Measurements from ENCODE around the gene KAZN.

KAZN gene

DNA sequence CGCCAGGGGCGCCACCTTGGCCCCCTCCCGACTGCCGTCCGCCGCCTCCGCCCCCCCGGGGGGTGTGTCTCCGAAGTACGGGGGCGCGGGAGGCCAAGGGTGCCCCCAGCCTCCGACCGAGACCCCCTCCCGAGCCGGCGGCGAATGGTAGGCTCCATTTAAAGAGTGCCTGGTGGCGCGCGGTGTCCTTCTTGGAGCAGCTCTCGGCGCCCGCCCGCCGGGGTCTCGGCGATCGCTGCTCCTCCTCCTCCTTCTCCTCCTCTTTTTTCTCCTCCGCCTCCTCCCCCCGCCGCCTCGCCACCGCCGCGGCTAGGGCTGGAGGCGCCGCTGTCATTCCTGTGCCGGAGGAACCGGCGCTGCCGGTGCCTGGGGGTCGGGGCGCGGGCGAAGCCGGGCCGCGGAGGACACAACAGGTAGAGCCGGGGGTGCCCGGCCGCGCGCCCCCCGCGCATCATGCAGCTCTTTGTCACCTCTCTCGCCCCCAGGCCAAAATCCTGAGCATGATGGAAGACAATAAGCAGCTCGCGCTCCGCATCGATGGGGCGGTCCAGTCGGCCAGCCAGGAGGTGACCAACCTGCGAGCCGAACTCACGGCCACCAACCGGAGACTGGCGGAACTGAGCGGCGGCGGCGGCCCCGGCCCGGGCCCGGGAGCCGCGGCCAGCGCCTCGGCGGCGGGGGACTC is at the start of gene KAZN:
Gene KAZN, plus strand, starts transcription at position 188 of the 685 bp plus-strand sequence.
- H3K27me3 ChIP-seq (ENCODE audit: control insufficient read depth in 2 of 2, insufficient read depth in 2 of 2, low read length in 2 of 2), result peaks cover 14 to 15% of the 10 kb centered on the region in 2 donors

DNA sequence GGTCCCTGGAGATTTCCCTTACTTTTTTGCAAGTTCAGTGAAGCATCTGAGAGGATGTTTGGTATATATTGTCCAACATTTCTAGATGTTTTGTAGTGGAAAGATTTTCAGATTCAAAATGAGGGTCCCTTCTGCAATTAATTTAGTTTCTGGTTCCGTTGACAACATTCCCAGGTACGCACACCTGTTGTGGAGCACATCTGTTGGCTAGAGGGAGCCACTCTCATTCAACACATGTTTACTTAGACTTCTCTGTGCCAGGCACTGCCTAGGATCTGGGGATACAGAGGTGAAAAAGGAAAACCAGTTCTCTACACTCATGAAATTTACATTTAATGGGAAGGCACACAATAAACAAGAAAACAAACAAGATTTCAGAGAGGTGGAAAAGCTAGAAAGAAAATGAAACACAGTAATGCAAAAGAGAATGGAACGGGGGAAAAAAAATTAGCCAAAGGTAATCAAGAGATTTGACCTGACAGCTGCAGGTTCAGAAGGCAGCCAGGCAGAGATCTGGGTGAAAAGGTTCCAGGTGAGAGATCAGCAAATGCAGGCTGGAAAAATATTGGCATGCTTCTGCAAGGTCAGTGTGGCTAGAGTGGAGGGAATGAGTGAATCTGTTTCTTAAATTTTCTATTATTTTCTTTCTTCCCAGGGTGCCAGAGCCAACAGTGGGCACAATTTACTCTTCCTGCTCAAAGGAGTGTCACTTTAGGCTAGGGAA is 48.4 kb upstream of the KAZN start:
- no peaks in the 10 kb centered on the region for H3K4me1 ChIP-seq (ENCODE audit: control insufficient read depth in 2 of 2, insufficient read depth in 2 of 2, low read length in 2 of 2)
- H3K27me3 ChIP-seq (ENCODE audit: control insufficient read depth in 2 of 2, insufficient read depth in 2 of 2, low read length in 2 of 2), result peaks cover 0 to under 1% of the 10 kb centered on the region in 2 donors
- no peak overlapping the region for H3K27ac ChIP-seq (ENCODE audit: low read depth in 2 of 2, low read length in 2 of 2)
- H3K9ac ChIP-seq (ENCODE audit: low read depth in 1 of 2, low read length in 2 of 2), result no peak overlapping the region
- no peaks in the 10 kb centered on the region for H3K9me3 ChIP-seq (ENCODE audit: control insufficient read depth in 2 of 2, low read length in 2 of 2)
- no peaks in the 10 kb centered on the region for H3K36me3 ChIP-seq (ENCODE audit: control insufficient read depth in 2 of 2, insufficient read depth in 2 of 2, low read length in 2 of 2)
- H3K4me3 ChIP-seq (ENCODE audit: low read length in 2 of 2), result no peak overlapping the region

More for the DNA sequence above, at the start of gene KAZN:
- H3K9ac ChIP-seq (ENCODE audit: low read depth in 1 of 2, low read length in 2 of 2), result no peak within 1 kb of the TSS
- H3K4me3 ChIP-seq (ENCODE audit: low read length in 2 of 2), result peak within 1 kb of the TSS; percentile 39 to 54
- no peaks in the 10 kb centered on the region for H3K9me3 ChIP-seq (ENCODE audit: control insufficient read depth in 2 of 2, low read length in 2 of 2)
- no peaks in the 10 kb centered on the region for H3K36me3 ChIP-seq (ENCODE audit: control insufficient read depth in 2 of 2, insufficient read depth in 2 of 2, low read length in 2 of 2)
- H3K27ac ChIP-seq (ENCODE audit: low read depth in 2 of 2, low read length in 2 of 2), result no peak within 1 kb of the TSS
- peaks cover 0 to 2% of the 10 kb centered on the region in 2 donors for H3K4me1 ChIP-seq (ENCODE audit: control insufficient read depth in 2 of 2, insufficient read depth in 2 of 2, low read length in 2 of 2)

DNA sequence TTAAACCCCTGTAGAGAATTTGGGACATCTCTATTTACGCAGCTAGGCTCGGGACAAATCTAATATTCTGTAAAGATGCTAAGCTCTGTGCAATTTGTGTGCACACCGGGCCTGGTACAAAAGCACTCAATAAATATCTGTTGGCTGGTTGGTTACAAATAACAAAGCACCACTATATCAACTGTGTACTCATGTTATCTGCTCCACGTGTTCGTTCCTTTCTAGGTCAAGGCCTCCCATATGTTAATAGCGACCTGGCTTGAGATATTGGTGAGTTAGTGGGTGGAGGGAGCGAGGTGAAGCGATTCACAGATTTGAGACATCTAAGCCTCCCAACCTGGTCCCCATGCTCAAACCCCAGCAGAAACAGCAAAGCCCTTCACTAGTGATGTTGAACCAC is 47.1 kb upstream of the KAZN start:
- Histone ChIP-seq H3K27ac (ENCODE audit: low read depth in 2 of 2, low read length in 2 of 2) (no peak overlapping the region), H3K4me3 (ENCODE audit: low read length in 2 of 2) (no peak overlapping the region), H3K9ac (ENCODE audit: low read depth in 1 of 2, low read length in 2 of 2) (no peak overlapping the region), H3K9me3 (ENCODE audit: control insufficient read depth in 2 of 2, low read length in 2 of 2) (no peaks in the 10 kb centered on the region), H3K27me3 (ENCODE audit: control insufficient read depth in 2 of 2, insufficient read depth in 2 of 2, low read length in 2 of 2) (peaks cover 0 to 3% of the 10 kb centered on the region in 2 donors), H3K36me3 (ENCODE audit: control insufficient read depth in 2 of 2, insufficient read depth in 2 of 2, low read length in 2 of 2) (no peaks in the 10 kb centered on the region), H3K4me1 (ENCODE audit: control insufficient read depth in 2 of 2, insufficient read depth in 2 of 2, low read length in 2 of 2) (no peaks in the 10 kb centered on the region)

DNA sequence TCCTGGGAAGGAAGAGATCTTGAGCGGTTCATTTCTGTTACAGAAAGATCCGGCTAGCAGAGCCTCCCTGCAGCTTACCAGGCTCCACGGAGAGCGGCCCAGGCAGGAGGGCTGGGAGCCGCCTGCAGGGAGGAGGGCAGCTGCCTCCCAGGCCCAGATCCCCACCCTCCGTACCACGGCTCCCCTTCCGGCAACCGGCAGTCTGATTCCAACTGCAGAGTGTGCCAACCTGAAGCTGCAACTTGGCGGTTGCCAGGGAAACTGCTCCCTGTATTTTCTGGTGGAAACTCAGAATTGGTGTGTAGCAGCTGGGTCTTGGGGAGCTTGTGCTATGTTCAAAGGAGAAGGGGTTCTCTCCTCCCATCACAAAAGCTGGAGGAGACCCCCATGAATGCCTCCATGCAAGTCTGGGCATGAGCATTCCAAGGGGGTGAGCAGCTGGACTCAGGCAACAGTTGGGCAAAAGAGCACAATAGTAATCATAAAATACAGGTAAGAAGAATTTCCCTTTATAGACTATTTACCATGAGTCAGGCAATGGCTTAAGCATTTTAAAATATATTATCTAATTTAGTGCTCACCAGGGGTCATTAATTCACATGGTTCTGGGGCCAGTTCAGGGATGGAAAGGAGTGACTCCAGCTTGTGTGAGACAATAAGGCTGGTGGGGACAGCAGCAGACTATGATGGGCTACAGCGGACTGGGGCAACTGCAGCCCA is 46.1 kb upstream of the KAZN start:
- Histone ChIP-seq H3K36me3 (ENCODE audit: control insufficient read depth in 2 of 2, insufficient read depth in 2 of 2, low read length in 2 of 2) (no peaks in the 10 kb centered on the region), H3K27ac (ENCODE audit: low read depth in 2 of 2, low read length in 2 of 2) (no peak overlapping the region), H3K9me3 (ENCODE audit: control insufficient read depth in 2 of 2, low read length in 2 of 2) (no peaks in the 10 kb centered on the region), H3K27me3 (ENCODE audit: control insufficient read depth in 2 of 2, insufficient read depth in 2 of 2, low read length in 2 of 2) (peaks cover 0 to 3% of the 10 kb centered on the region in 2 donors), H3K4me1 (ENCODE audit: control insufficient read depth in 2 of 2, insufficient read depth in 2 of 2, low read length in 2 of 2) (no peaks in the 10 kb centered on the region), H3K4me3 (ENCODE audit: low read length in 2 of 2) (no peak overlapping the region), H3K9ac (ENCODE audit: low read depth in 1 of 2, low read length in 2 of 2) (no peak overlapping the region)

DNA sequence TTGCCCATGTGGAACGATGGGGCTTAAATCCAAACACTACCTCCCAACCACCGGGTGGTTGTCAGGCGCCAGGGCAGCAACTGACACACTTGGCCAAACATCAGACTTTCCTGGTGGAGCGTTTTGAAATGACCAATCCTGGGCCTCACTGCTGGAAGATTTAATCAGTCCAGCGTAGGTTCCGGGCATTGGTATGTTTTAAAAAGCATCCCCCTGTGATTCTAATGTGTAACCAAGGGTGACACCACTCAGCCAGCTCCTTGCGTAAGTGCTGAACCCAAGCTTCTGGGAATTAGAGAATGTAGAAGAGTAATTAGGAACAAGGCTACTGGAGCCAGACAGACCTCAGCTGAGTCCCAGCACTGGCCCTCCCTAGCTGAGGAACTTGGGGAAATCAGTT is 44.8 kb upstream of the KAZN start:
- Histone ChIP-seq H3K27me3 (ENCODE audit: control insufficient read depth in 2 of 2, insufficient read depth in 2 of 2, low read length in 2 of 2) (peaks cover 0 to 3% of the 10 kb centered on the region in 2 donors), H3K9ac (ENCODE audit: low read depth in 1 of 2, low read length in 2 of 2) (no peak overlapping the region), H3K9me3 (ENCODE audit: control insufficient read depth in 2 of 2, low read length in 2 of 2) (no peaks in the 10 kb centered on the region), H3K4me1 (ENCODE audit: control insufficient read depth in 2 of 2, insufficient read depth in 2 of 2, low read length in 2 of 2) (no peaks in the 10 kb centered on the region), H3K4me3 (ENCODE audit: low read length in 2 of 2) (no peak overlapping the region), H3K27ac (ENCODE audit: low read depth in 2 of 2, low read length in 2 of 2) (no peak overlapping the region), H3K36me3 (ENCODE audit: control insufficient read depth in 2 of 2, insufficient read depth in 2 of 2, low read length in 2 of 2) (no peaks in the 10 kb centered on the region)

DNA sequence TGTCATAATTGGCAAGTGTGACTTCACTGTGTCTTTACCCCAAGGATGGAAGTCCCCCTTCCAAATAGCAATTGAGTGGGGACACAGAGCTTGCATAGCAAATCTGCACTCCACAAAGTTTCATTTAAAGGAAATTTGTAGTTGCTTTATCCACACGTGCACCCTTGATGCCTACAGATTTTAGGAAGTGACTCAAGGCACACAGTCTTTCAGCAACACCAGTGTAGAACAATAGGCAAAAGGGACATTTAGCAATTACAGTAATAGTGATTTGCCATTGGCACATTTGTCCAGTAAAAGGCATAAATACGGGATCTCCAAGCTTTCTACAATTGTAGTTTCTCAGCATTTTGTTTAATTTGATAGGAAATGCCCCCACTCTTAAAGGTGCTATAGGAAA is 43.4 kb upstream of the KAZN start:
- H3K4me3 ChIP-seq (ENCODE audit: low read length in 2 of 2), result no peak overlapping the region
- no peaks in the 10 kb centered on the region for H3K4me1 ChIP-seq (ENCODE audit: control insufficient read depth in 2 of 2, insufficient read depth in 2 of 2, low read length in 2 of 2)
- H3K27ac ChIP-seq (ENCODE audit: low read depth in 2 of 2, low read length in 2 of 2), result no peak overlapping the region
- no peaks in the 10 kb centered on the region for H3K36me3 ChIP-seq (ENCODE audit: control insufficient read depth in 2 of 2, insufficient read depth in 2 of 2, low read length in 2 of 2)
- H3K27me3 ChIP-seq (ENCODE audit: control insufficient read depth in 2 of 2, insufficient read depth in 2 of 2, low read length in 2 of 2), result peaks cover 0 to 3% of the 10 kb centered on the region in 2 donors
- no peak overlapping the region for H3K9ac ChIP-seq (ENCODE audit: low read depth in 1 of 2, low read length in 2 of 2)
- no peaks in the 10 kb centered on the region for H3K9me3 ChIP-seq (ENCODE audit: control insufficient read depth in 2 of 2, low read length in 2 of 2)

DNA sequence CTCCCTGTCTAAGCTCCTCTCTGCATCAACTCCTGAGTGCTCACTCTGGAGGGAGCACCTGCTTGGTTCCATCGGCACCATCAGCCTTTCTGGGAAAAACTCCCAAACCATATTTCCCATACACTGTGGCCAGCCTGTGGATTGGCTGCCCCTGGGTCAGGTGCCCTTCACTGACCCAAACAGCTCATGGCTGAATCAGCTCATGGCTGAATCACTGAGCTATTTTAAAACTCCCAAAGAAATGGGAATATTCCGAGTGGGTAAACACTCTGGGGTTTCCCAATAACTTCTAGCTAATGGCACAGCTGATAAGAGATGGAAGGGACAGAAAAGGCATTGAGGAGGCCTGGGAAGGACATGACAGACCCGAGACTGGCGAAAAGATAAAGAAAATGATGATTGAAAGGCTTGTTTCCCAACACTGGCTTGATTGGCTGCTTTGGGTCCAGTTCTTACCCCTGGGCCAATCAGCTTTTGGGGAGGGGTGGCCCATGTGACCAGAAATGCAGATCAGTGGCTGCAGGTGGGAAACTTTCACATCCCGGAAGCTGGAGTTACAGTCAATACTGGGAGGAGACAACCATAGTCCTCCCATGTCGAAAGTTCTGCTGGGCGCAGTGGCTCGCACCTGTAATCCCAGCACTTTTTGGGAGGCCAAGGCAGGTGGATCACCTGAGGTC is 37.3 kb upstream of the KAZN start:
- H3K9me3 ChIP-seq (ENCODE audit: control insufficient read depth in 2 of 2, low read length in 2 of 2), result no peaks in the 10 kb centered on the region
- H3K27me3 ChIP-seq (ENCODE audit: control insufficient read depth in 2 of 2, insufficient read depth in 2 of 2, low read length in 2 of 2), result no peaks in the 10 kb centered on the region
- H3K27ac ChIP-seq (ENCODE audit: low read depth in 2 of 2, low read length in 2 of 2), result no peak overlapping the region
- no peak overlapping the region for H3K9ac ChIP-seq (ENCODE audit: low read depth in 1 of 2, low read length in 2 of 2)
- H3K4me3 ChIP-seq (ENCODE audit: low read length in 2 of 2), result no peak overlapping the region
- no peaks in the 10 kb centered on the region for H3K36me3 ChIP-seq (ENCODE audit: control insufficient read depth in 2 of 2, insufficient read depth in 2 of 2, low read length in 2 of 2)
- H3K4me1 ChIP-seq (ENCODE audit: control insufficient read depth in 2 of 2, insufficient read depth in 2 of 2, low read length in 2 of 2), result no peaks in the 10 kb centered on the region

DNA sequence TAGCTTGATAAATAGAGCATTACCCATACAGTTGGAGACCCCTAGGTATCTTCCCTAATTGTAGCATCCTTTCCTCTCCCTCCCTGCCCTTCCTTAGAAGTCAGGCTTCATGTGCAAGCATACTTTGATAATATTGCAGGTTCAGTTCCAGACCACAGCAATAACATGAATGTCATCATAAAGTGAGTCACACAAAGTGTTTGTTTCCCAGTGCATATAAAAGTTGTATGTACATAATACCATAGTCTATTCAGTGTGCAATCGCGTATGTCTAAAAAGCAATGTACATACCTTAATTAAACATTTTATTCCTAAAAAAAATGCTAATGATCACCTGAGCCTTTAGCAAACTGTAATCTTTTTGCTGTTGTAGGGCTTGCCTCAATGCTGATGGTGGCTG is 33.4 kb upstream of the KAZN start:
- no peaks in the 10 kb centered on the region for H3K36me3 ChIP-seq (ENCODE audit: control insufficient read depth in 2 of 2, insufficient read depth in 2 of 2, low read length in 2 of 2)
- H3K4me1 ChIP-seq (ENCODE audit: control insufficient read depth in 2 of 2, insufficient read depth in 2 of 2, low read length in 2 of 2), result no peaks in the 10 kb centered on the region
- H3K4me3 ChIP-seq (ENCODE audit: low read length in 2 of 2), result no peak overlapping the region
- no peaks in the 10 kb centered on the region for H3K9me3 ChIP-seq (ENCODE audit: control insufficient read depth in 2 of 2, low read length in 2 of 2)
- H3K27me3 ChIP-seq (ENCODE audit: control insufficient read depth in 2 of 2, insufficient read depth in 2 of 2, low read length in 2 of 2), result no peaks in the 10 kb centered on the region
- no peak overlapping the region for H3K27ac ChIP-seq (ENCODE audit: low read depth in 2 of 2, low read length in 2 of 2)
- H3K9ac ChIP-seq (ENCODE audit: low read depth in 1 of 2, low read length in 2 of 2), result no peak overlapping the region

DNA sequence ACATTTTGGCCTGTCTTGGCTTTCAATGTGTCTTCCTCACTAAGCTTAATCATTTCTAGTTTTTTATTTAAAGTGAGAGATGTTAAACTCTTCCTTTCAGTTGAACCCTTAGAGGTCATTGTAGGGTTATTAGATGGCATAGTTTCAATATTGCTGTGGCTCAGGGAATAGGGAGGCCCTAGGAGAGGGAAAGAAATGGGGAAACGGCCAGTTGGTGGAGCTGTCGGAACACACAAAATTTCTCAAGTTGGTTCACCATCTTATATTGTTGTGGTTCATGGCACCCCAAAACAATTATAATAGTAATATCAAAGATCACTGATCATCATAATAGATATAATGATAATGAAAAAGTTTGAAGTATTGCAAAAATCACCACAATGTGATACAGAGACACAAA is 31.4 kb upstream of the KAZN start:
- H3K4me3 ChIP-seq (ENCODE audit: low read length in 2 of 2), result no peak overlapping the region
- no peak overlapping the region for H3K27ac ChIP-seq (ENCODE audit: low read depth in 2 of 2, low read length in 2 of 2)
- no peak overlapping the region for H3K9ac ChIP-seq (ENCODE audit: low read depth in 1 of 2, low read length in 2 of 2)
- H3K4me1 ChIP-seq (ENCODE audit: control insufficient read depth in 2 of 2, insufficient read depth in 2 of 2, low read length in 2 of 2), result no peaks in the 10 kb centered on the region
- H3K9me3 ChIP-seq (ENCODE audit: control insufficient read depth in 2 of 2, low read length in 2 of 2), result no peaks in the 10 kb centered on the region
- H3K36me3 ChIP-seq (ENCODE audit: control insufficient read depth in 2 of 2, insufficient read depth in 2 of 2, low read length in 2 of 2), result no peaks in the 10 kb centered on the region
- no peaks in the 10 kb centered on the region for H3K27me3 ChIP-seq (ENCODE audit: control insufficient read depth in 2 of 2, insufficient read depth in 2 of 2, low read length in 2 of 2)

DNA sequence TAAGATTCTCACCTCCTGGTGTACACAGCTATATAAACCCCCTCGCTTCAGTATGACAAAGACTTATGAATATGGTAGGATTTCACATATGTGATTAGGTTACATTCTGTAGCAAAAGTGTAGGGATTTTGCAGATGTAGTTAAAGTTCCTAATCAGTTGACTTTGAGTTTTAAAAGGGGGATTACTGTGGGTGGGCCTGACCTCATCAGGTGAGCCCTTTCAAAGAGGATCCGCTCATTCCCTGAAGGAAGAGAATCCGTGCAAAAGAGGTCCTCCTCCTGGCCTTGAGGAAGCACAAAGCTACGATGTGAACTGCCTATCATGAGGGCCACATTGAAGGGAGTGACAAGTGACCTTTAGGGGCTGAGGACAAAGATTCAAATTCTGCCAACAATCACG is 30.6 kb upstream of the KAZN start:
- Histone ChIP-seq H3K4me3 (ENCODE audit: low read length in 2 of 2) (no peak overlapping the region), H3K9me3 (ENCODE audit: control insufficient read depth in 2 of 2, low read length in 2 of 2) (no peaks in the 10 kb centered on the region), H3K4me1 (ENCODE audit: control insufficient read depth in 2 of 2, insufficient read depth in 2 of 2, low read length in 2 of 2) (no peaks in the 10 kb centered on the region), H3K36me3 (ENCODE audit: control insufficient read depth in 2 of 2, insufficient read depth in 2 of 2, low read length in 2 of 2) (no peaks in the 10 kb centered on the region), H3K27ac (ENCODE audit: low read depth in 2 of 2, low read length in 2 of 2) (no peak overlapping the region), H3K9ac (ENCODE audit: low read depth in 1 of 2, low read length in 2 of 2) (no peak overlapping the region), H3K27me3 (ENCODE audit: control insufficient read depth in 2 of 2, insufficient read depth in 2 of 2, low read length in 2 of 2) (no peaks in the 10 kb centered on the region)
